Liver (tissue), 9 donors: ENCODE data around the gene BCL2L11. TPM values are rescaled to one million over a fixed set of nuclear protein-coding genes. Genes with fewer than 3 reads are reported as not detected.

Experiments
- DNase-seq: peaks from one replicate; pipeline ENCODE4 v3.0.0-alpha.2; 2017; ENCODE audit warnings: low spot score
- H3K27ac ChIP-seq, 2 donors: one replicate each; pipeline ENCODE4 v1.7.0; 2013; ENCODE audit warnings: inconsistent platforms in 2 of 2, low read length in 2 of 2, control low read depth in 1 of 2, low read depth in 1 of 2, mild to moderate bottlenecking in 1 of 2
- H3K27me3 ChIP-seq, 4 donors: one replicate each; pipeline versions ENCODE4 v1.6.1 to v1.7.0; 2013; ENCODE audit warnings: low read length in 3 of 4, inconsistent platforms in 1 of 4, mild to moderate bottlenecking in 1 of 4, moderate library complexity in 1 of 4; ENCODE audit not compliant: control insufficient read depth in 4 of 4, insufficient read depth in 4 of 4
- H3K36me3 ChIP-seq, 4 donors: one replicate each; pipeline versions ENCODE4 v1.6.1 to v1.7.0; 2013; ENCODE audit warnings: low read length in 3 of 4, mild to moderate bottlenecking in 3 of 4, low read depth in 1 of 4, moderate library complexity in 1 of 4; ENCODE audit not compliant: control insufficient read depth in 4 of 4, insufficient read depth in 3 of 4
- H3K4me1 ChIP-seq, 4 donors: one replicate each; pipeline versions ENCODE4 v1.6.1 to v1.7.0; 2013; ENCODE audit warnings: low read length in 3 of 4, mild to moderate bottlenecking in 3 of 4, moderate library complexity in 1 of 4; ENCODE audit not compliant: control insufficient read depth in 4 of 4, insufficient read depth in 4 of 4
- H3K4me3 ChIP-seq, 3 donors: one replicate each; pipeline versions ENCODE4 v1.6.1 to v1.7.0; 2013; ENCODE audit warnings: low read length in 3 of 3, control low read depth in 1 of 3, low read depth in 1 of 3, mild to moderate bottlenecking in 1 of 3
- H3K9ac ChIP-seq, 2 donors: one replicate each; pipeline ENCODE4 v1.7.0; 2013; ENCODE audit warnings: low read length in 2 of 2, mild to moderate bottlenecking in 2 of 2, moderate library complexity in 2 of 2, control low read depth in 1 of 2, low read depth in 1 of 2
- H3K9me3 ChIP-seq, 4 donors: one replicate each; pipeline versions ENCODE4 v1.6.1 to v1.7.0; 2013; ENCODE audit warnings: low read length in 3 of 4; ENCODE audit not compliant: control insufficient read depth in 4 of 4
- ATF3 ChIP-seq: IDR thresholded peaks from 2 replicates; pipeline ENCODE4 v1.6.1; 2016; ENCODE audit warnings: antibody characterized with exemption
- EGR1 ChIP-seq, 2 donors: IDR thresholded peaks; 2 replicates each; pipeline ENCODE4 v1.6.1; 2016 to 2018; ENCODE audit warnings: antibody characterized with exemption in 2 of 2, low read depth in 2 of 2
- FOXA2 ChIP-seq: IDR thresholded peaks from 2 replicates; pipeline ENCODE4 v1.6.1; 2016; ENCODE audit warnings: antibody characterized with exemption
- GABPA ChIP-seq, 2 donors: IDR thresholded peaks in 1 of 2; conservative IDR thresholded peaks in 1 of 2; 2 replicates each; pipeline ENCODE4 v1.6.1; 2016; ENCODE audit warnings: antibody characterized with exemption in 2 of 2, mild to moderate bottlenecking in 1 of 2, moderate library complexity in 1 of 2
- HNF4A ChIP-seq, 2 donors: conservative IDR thresholded peaks; 2 replicates each; pipeline ENCODE4 v1.6.1; 2016; ENCODE audit warnings: antibody characterized with exemption in 2 of 2, mild to moderate bottlenecking in 2 of 2
- HNF4G ChIP-seq: IDR thresholded peaks from 2 replicates; pipeline ENCODE4 v1.6.1; 2016; ENCODE audit warnings: antibody characterized with exemption
- JUND ChIP-seq, 2 donors: IDR thresholded peaks; 2 replicates each; pipeline ENCODE4 v1.6.1; 2016; ENCODE audit warnings: antibody characterized with exemption in 2 of 2
- MAX ChIP-seq: IDR thresholded peaks from 2 replicates; pipeline ENCODE4 v1.6.1; 2016; ENCODE audit warnings: antibody characterized with exemption
- NR2F2 ChIP-seq: IDR thresholded peaks from 2 replicates; pipeline ENCODE4 v1.6.1; 2016; ENCODE audit warnings: antibody characterized with exemption
- RAD21 ChIP-seq, 2 donors: IDR thresholded peaks; 2 replicates each; pipeline ENCODE4 v1.6.1; 2016; ENCODE audit warnings: antibody characterized with exemption in 2 of 2, mild to moderate bottlenecking in 2 of 2
- REST ChIP-seq: IDR thresholded peaks from 2 replicates; pipeline ENCODE4 v1.6.1; 2016; ENCODE audit warnings: antibody characterized with exemption, mild to moderate bottlenecking
- RXRA ChIP-seq, 2 donors: IDR thresholded peaks; 2 replicates each; pipeline ENCODE4 v1.6.1; 2017 to 2018; ENCODE audit warnings: antibody characterized with exemption in 2 of 2, mild to moderate bottlenecking in 1 of 2
- SP1 ChIP-seq: IDR thresholded peaks from 2 replicates; pipeline ENCODE4 v1.6.1; 2018; ENCODE audit warnings: antibody characterized with exemption, mild to moderate bottlenecking
- TAF1 ChIP-seq: conservative IDR thresholded peaks from 2 replicates; pipeline ENCODE4 v1.6.1; 2016; ENCODE audit warnings: antibody characterized with exemption, mild to moderate bottlenecking
- YY1 ChIP-seq: IDR thresholded peaks from 2 replicates; pipeline ENCODE4 v1.6.1; 2016; ENCODE audit warnings: antibody characterized with exemption, mild to moderate bottlenecking
- whole genome bisulfite sequencing: extraction: QIAGEN DNeasy Blood & Tissue Kit; methylation state at CpG from one replicate; pipeline ENCODE4 v1.1.7; 2013; 5-methylcytosine and 5-hydroxymethylcytosine counted together
- polyA plus RNA-seq, 2 donors: library from polyadenylated mRNA; stranded (reverse) in 1 of 2; unstranded in 1 of 2; fragments of 200-250 nt in 1 of 2; fragments of >200 nt in 1 of 2; fragmentation: Nextera tagmentation in 1 of 2; extraction: Ambion mirVana in 1 of 2; gene quantifications; one replicate each; pipeline versions ENCODE4 v1.2.1 to v1.2.3, GENCODE V29; 2013 to 2015
- total RNA-seq, 2 donors: library from RNA; depleted of rRNA; stranded (reverse); fragments of >200 nt; gene quantifications; one replicate each; pipeline ENCODE4 v1.2.3, GENCODE V29; 2014
- TF ChIP-seq, protein P1 (sequence below): IDR thresholded peaks from 2 replicates; pipeline ENCODE4 v1.6.1; 2016; ENCODE audit warnings: antibody characterized with exemption
- donor health status: healthy.
- donor health status: healthy.
- donor health status: healthy.
- donor health status: healthy.
- donor health status: healthy.

Gene BCL2L11
- total and polyA plus RNA-seq, 4 donors: 5.0 to 19.5 (median 12.2) TPM

- TF ChIP-seq RAD21 (IDR thresholded peaks at IDR 0.05) (no peak), GABPA (IDR thresholded peaks at IDR 0.05 in 1 of 2, conservative IDR thresholded peaks at IDR 0.05 in 1 of 2) (no peak), HNF4A (conservative IDR thresholded peaks at IDR 0.05) (no peak), YY1 (no peak), EGR1 (IDR thresholded peaks at IDR 0.05; ENCODE audit: low read depth in 2 of 2) (no peak), FOXA2 (no peak)
These were observed 22.6 kb downstream of the BCL2L11 start (continued) for GRCh38 chr2:111143107-111143842.

GRCh38 chr2:111143843-111144198, 23.1 kb downstream of the BCL2L11 start:
- H3K36me3 ChIP-seq: peaks cover 2 to 35% (median 18%) of the 10 kb centered on the region in 4 donors
- WGBS: 89% methylated on average over 1 of the region's 1 CpG
- no peaks in the 10 kb centered on the region for H3K27me3 ChIP-seq
- no peak overlapping the region for H3K27ac ChIP-seq
- peaks cover 1 to 16% (median 8%) of the 10 kb centered on the region in 4 donors for H3K4me1 ChIP-seq
- TF ChIP-seq RAD21 (IDR thresholded peaks at IDR 0.05): no peak
- TF ChIP-seq RXRA (IDR thresholded peaks at IDR 0.05): no peak
- no peak for TF ChIP-seq ATF3
- no peak for TF ChIP-seq SP1
- no peak for TF ChIP-seq HNF4A (conservative IDR thresholded peaks at IDR 0.05)
- no peak for TF ChIP-seq YY1
- no peak overlapping the region for H3K9ac ChIP-seq
- H3K9me3 ChIP-seq: no peaks in the 10 kb centered on the region
- no peak for DNase-seq
- no peak overlapping the region for H3K4me3 ChIP-seq

- H3K4me1 ChIP-seq: peaks cover 0 to 2% (median under 1%) of the 10 kb centered on the region in 4 donors
- 92% methylated on average over 7 of the region's 7 CpGs for WGBS
- H3K27ac ChIP-seq: no peak overlapping the region
These were observed 24.5 kb downstream of the BCL2L11 start for GRCh38 chr2:111145103-111145760.

GRCh38 chr2:111145951-111146350, 25.2 kb downstream of the BCL2L11 start:
- Histone ChIP-seq H3K9ac (no peak overlapping the region), H3K9me3 (no peaks in the 10 kb centered on the region), H3K36me3 (peaks cover 2 to 37% (median 21%) of the 10 kb centered on the region in 4 donors), H3K27ac (no peak overlapping the region), H3K4me3 (no peak overlapping the region), H3K4me1 (peaks cover 0 to 2% (median under 1%) of the 10 kb centered on the region in 4 donors), H3K27me3 (no peaks in the 10 kb centered on the region)
- DNase-seq: no peak
- WGBS: 91% methylated on average over 2 of the region's 2 CpGs
- TF ChIP-seq REST (no peak), EGR1 (IDR thresholded peaks at IDR 0.05; ENCODE audit: low read depth in 2 of 2) (no peak), GABPA (IDR thresholded peaks at IDR 0.05 in 1 of 2, conservative IDR thresholded peaks at IDR 0.05 in 1 of 2) (no peak), ATF3 (no peak), HNF4G (no peak), TAF1 (no peak), JUND (IDR thresholded peaks at IDR 0.05) (no peak), RXRA (IDR thresholded peaks at IDR 0.05) (no peak), NR2F2 (no peak), YY1 (no peak), MAX (no peak), SP1 (no peak), RAD21 (IDR thresholded peaks at IDR 0.05) (no peak), HNF4A (conservative IDR thresholded peaks at IDR 0.05) (no peak)
- TF ChIP-seq, protein P1, sequence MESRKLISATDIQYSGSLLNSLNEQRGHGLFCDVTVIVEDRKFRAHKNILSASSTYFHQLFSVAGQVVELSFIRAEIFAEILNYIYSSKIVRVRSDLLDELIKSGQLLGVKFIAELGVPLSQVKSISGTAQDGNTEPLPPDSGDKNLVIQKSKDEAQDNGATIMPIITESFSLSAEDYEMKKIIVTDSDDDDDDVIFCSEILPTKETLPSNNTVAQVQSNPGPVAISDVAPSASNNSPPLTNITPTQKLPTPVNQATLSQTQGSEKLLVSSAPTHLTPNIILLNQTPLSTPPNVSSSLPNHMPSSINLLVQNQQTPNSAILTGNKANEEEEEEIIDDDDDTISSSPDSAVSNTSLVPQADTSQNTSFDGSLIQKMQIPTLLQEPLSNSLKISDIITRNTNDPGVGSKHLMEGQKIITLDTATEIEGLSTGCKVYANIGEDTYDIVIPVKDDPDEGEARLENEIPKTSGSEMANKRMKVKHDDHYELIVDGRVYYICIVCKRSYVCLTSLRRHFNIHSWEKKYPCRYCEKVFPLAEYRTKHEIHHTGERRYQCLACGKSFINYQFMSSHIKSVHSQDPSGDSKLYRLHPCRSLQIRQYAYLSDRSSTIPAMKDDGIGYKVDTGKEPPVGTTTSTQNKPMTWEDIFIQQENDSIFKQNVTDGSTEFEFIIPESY: no peak

More at GRCh38 chr2:111145103-111145760, 24.5 kb downstream of the BCL2L11 start:
- H3K9me3 ChIP-seq: no peaks in the 10 kb centered on the region
- H3K36me3 ChIP-seq: peaks cover 2 to 40% (median 19%) of the 10 kb centered on the region in 4 donors
- no peak overlapping the region for H3K4me3 ChIP-seq
- no peak for TF ChIP-seq RXRA (IDR thresholded peaks at IDR 0.05)
- H3K27me3 ChIP-seq: no peaks in the 10 kb centered on the region
- DNase-seq: no peak
- H3K9ac ChIP-seq: no peak overlapping the region
